Nephron (organoid): ENCODE results near the gene PDP2.

ENCODE experiments used
- H3K27ac Mint-ChIP-seq, 3 experiments: 2 replicates each; pipeline ENCODE4 v1.8.0; 2020; ENCODE audit warnings: mixed read lengths in 3 of 3, mild to moderate bottlenecking in 2 of 3, moderate library complexity in 1 of 3
- H3K27me3 Mint-ChIP-seq: 2 replicates; pipeline ENCODE4 v1.8.0; 2021; ENCODE audit warnings: low read depth, mild to moderate bottlenecking, moderate library complexity, mixed read lengths
- H3K36me3 Mint-ChIP-seq: 2 replicates; pipeline ENCODE4 v1.8.0; 2020; ENCODE audit warnings: low read depth, mixed read lengths
- H3K4me1 Mint-ChIP-seq: 2 replicates; pipeline ENCODE4 v1.8.0; 2020; ENCODE audit warnings: mixed read lengths
- H3K4me3 Mint-ChIP-seq, 3 experiments: 2 replicates each; pipeline ENCODE4 v1.8.0; 2020; ENCODE audit warnings: mild to moderate bottlenecking in 3 of 3, mixed read lengths in 3 of 3, moderate library complexity in 2 of 3
- H3K9me3 Mint-ChIP-seq: 2 replicates; pipeline ENCODE4 v1.8.0; 2020; ENCODE audit warnings: mixed read lengths
- TF ChIP-seq, protein P1 (sequence below), 3 experiments: fragments of 200-600 bp; sonication (generic); IDR thresholded peaks; one replicate each; pipeline ENCODE4 v1.5.0; 2021; ENCODE audit warnings: antibody characterized with exemption in 3 of 3; ENCODE audit not compliant: unreplicated experiment in 3 of 3

PDP2 gene

DNA sequence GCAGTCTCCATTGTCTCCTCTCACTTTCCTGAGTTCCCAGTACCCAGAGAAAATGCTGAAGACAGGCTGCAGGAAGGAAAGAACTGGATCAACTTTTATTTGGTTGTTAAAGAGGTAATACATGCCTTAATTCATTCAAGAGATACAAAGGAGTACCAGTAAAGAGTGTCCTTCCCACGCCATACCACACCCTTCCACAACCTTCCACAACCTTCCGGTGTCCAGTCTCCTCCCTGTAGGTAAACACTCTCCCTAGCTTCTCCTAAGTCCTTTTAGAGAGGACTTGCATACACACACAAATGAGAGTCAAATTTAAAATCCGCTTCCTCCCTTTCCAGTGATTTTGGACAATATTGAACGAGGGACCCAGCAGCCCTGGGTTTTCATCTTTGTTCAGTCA lies 38.9 kb upstream of the PDP2 start:
- Mint-ChIP-seq H3K4me1 (peaks cover 12% of the 10 kb centered on the region), H3K36me3 (no peaks in the 10 kb centered on the region), H3K27ac (no peak overlapping the region), H3K9me3 (peaks cover 11% of the 10 kb centered on the region), H3K27me3 (peaks cover 74% of the 10 kb centered on the region), H3K4me3 (no peak overlapping the region)
- TF ChIP-seq, protein P1, sequence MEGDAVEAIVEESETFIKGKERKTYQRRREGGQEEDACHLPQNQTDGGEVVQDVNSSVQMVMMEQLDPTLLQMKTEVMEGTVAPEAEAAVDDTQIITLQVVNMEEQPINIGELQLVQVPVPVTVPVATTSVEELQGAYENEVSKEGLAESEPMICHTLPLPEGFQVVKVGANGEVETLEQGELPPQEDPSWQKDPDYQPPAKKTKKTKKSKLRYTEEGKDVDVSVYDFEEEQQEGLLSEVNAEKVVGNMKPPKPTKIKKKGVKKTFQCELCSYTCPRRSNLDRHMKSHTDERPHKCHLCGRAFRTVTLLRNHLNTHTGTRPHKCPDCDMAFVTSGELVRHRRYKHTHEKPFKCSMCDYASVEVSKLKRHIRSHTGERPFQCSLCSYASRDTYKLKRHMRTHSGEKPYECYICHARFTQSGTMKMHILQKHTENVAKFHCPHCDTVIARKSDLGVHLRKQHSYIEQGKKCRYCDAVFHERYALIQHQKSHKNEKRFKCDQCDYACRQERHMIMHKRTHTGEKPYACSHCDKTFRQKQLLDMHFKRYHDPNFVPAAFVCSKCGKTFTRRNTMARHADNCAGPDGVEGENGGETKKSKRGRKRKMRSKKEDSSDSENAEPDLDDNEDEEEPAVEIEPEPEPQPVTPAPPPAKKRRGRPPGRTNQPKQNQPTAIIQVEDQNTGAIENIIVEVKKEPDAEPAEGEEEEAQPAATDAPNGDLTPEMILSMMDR (IDR thresholded peaks at IDR 0.05; ENCODE audit: unreplicated experiment in 3 of 3) = no peak

DNA sequence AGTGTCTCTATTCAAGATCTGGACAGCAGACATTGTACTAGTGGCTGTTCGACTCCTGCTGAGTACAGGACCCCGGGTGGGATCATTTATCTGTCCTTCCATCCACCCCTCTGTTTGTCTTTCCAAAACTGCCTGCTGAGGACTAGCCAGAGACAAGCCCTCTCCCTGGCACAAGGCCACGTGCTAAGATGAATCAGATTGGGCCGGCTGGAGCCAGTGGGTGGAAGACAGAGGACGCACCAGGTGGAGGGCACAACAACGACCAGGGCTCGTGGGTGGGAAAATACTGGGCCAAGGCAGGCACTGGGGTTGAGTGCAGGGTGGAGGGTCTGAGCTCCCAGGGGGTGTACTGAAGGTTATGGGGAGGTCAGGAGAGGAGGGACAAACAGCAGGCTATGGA lies 37.5 kb upstream of the PDP2 start:
- Mint-ChIP-seq H3K9me3 (peaks cover 11% of the 10 kb centered on the region), H3K27ac (no peak overlapping the region), H3K36me3 (no peaks in the 10 kb centered on the region), H3K27me3 (peaks cover 88% of the 10 kb centered on the region), H3K4me1 (peaks cover 12% of the 10 kb centered on the region), H3K4me3 (peak overlapping the region in 2 of 3 experiments; percentile 20 to 79)
- TF ChIP-seq, protein P1 (IDR thresholded peaks at IDR 0.05; ENCODE audit: unreplicated experiment in 3 of 3) = no peak

DNA sequence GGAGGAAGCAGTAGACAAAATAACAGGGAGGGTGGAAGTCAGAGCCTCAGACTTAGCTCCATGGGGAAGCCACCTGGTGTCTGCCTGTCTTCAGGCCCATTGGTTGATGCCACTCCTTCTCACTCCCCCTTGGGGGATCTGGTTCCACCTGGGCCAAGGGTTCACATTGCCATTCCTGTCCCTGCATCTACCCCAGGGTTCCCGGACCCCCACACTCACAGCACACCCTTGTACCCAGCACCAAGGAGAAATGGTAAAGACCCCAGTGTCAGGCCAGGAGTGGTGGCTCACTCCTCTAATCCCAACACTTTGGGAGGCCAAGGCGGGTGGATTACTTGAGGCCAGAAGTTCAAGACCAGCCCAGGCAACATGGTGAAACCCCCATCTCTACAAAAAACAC lies 37.1 kb upstream of the PDP2 start:
- peaks cover 12% of the 10 kb centered on the region for H3K4me1 Mint-ChIP-seq
- peaks cover 90% of the 10 kb centered on the region for H3K27me3 Mint-ChIP-seq
- no peaks in the 10 kb centered on the region for H3K36me3 Mint-ChIP-seq

DNA sequence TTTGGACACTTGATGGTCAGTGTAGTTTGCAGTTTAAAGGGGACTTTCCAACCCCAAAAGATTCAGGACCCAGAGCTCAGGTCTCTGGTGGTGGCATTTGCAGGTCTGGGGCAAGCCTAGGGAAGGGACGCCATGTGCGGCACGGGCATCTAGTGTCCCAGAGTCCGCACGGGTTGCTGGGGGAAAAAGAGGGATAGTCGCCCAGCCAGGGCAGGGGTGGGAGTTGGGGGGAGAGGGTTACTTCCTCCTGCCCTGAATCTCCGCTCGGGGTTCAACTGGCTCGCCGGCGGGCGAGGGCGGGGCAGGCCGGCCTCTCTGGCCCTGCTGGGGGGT lies 36.3 kb upstream of the PDP2 start:
- no peaks in the 10 kb centered on the region for H3K36me3 Mint-ChIP-seq
- TF ChIP-seq, protein P1 (IDR thresholded peaks at IDR 0.05; ENCODE audit: unreplicated experiment in 3 of 3) = no peak
- H3K9me3 Mint-ChIP-seq = peaks cover 4% of the 10 kb centered on the region
- peaks cover 12% of the 10 kb centered on the region for H3K4me1 Mint-ChIP-seq
- no peak overlapping the region for H3K27ac Mint-ChIP-seq
- peak overlapping the region; percentile 79 to 81 (median 79) for H3K4me3 Mint-ChIP-seq
- H3K27me3 Mint-ChIP-seq = peaks cover 90% of the 10 kb centered on the region

More for the DNA sequence above, 37.1 kb upstream of the PDP2 start:
- H3K9me3 Mint-ChIP-seq = peaks cover 9% of the 10 kb centered on the region
- TF ChIP-seq, protein P1 (IDR thresholded peaks at IDR 0.05; ENCODE audit: unreplicated experiment in 3 of 3) = no peak
- peak overlapping the region; percentile 79 to 81 (median 79) for H3K4me3 Mint-ChIP-seq
- no peak overlapping the region for H3K27ac Mint-ChIP-seq

DNA sequence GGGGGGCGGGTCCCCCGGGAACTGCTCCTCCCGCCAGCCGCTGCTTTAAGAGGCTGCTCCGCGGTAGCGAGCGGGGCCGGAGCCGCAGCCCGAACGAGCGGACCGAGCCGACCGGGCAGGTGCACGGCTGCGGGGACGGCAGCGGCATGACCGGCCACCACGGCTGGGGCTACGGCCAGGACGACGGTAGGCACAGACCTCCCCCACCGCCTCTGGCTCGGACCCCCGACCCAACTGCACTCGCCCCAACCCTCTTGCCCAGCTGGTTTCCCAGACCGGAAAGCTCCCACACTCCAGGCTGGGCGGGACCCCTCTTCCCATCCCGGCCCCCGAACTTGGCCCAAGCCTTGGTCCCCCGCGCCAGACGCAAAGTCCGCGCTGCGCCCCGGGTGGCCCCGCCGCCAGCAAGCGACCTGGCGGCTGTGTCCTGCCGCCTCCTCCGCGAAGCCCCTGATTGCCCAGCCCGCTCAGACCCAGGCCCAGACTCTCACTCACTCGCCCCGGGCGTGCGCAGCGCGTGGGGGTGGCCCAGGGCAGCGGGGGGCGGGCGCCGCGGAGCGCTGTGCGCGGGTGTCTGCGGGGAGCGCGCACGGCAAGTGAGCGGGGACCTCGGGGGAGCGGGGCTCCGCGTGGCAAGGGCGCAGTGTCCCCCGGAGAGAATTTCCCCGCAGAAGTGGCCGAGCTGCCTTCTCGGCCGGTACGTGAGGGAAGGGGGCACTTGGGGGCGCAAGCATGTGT lies 35.8 kb upstream of the PDP2 start, which contains the start of gene CA7:
Gene CA7 (plus strand): TSS at position 73 of the 738 bp plus-strand sequence. CDS start 74 bp downstream, at position 147.
- Mint-ChIP-seq H3K4me3 (peak within 1 kb of the TSS; percentile 79 to 81 (median 79)), H3K36me3 (no peaks in the 10 kb centered on the region)

More for the DNA sequence above, 35.8 kb upstream of the PDP2 start, which contains the start of gene CA7:
- H3K4me1 Mint-ChIP-seq = peaks cover 12% of the 10 kb centered on the region
- H3K9me3 Mint-ChIP-seq = no peaks in the 10 kb centered on the region
- H3K27ac Mint-ChIP-seq = no peak within 1 kb of the TSS
- TF ChIP-seq, protein P1 (IDR thresholded peaks at IDR 0.05; ENCODE audit: unreplicated experiment in 3 of 3) = no peak
- H3K27me3 Mint-ChIP-seq = peaks cover 88% of the 10 kb centered on the region
